HG03442 (cell line): ENCODE results near the gene PPP2R5E.
"Not testable (repeated sequence)": the region's sequence is repeated elsewhere in the genome, so short reads cannot be mapped to it uniquely, and the experiment has no call there.

ENCODE experiments used
- ATAC-seq: cut with Tn5 transposase; IDR thresholded peaks from one replicate; pipeline ENCODE4 v1.9.1; 2021; ENCODE audit warnings: mild to moderate bottlenecking, moderate library complexity; ENCODE audit not compliant: unreplicated experiment

PPP2R5E gene

GRCh38 chr14:63387711-63388110 lies 155.5 kb downstream of the PPP2R5E start:
- ATAC-seq, result no peak

- no peak for ATAC-seq
Observed at GRCh38 chr14:63383776-63384367, 159.3 kb downstream of the PPP2R5E start.

- ATAC-seq, result no peak
Observed at GRCh38 chr14:63378444-63378843, 164.7 kb downstream of the PPP2R5E start.

- ATAC-seq, result no peak
Observed at GRCh38 chr14:63375769-63376168, 167.4 kb downstream of the PPP2R5E start.

- not testable (repeated sequence) for ATAC-seq
Observed at GRCh38 chr14:63371613-63372012, 171.6 kb downstream of the PPP2R5E start.

- peak; percentile 57 for ATAC-seq
Observed at GRCh38 chr14:63371033-63371432, 172.1 kb downstream of the PPP2R5E start.

- no peak for ATAC-seq
Observed at GRCh38 chr14:63367742-63368364, 175.3 kb downstream of the PPP2R5E start.

GRCh38 chr14:63362389-63362819 lies 180.8 kb downstream of the PPP2R5E start:
- ATAC-seq, result no peak

GRCh38 chr14:63361790-63362189 lies 181.4 kb downstream of the PPP2R5E start:
- no peak for ATAC-seq

GRCh38 chr14:63357841-63358240 lies 185.3 kb downstream of the PPP2R5E start:
- no peak for ATAC-seq

GRCh38 chr14:63345826-63346225 lies 197.4 kb downstream of the PPP2R5E start:
- ATAC-seq, result no peak

- no peak for ATAC-seq
Observed at GRCh38 chr14:63344336-63344735, 198.8 kb downstream of the PPP2R5E start.

- no peak for ATAC-seq
Observed at GRCh38 chr14:63343878-63344277, 199.3 kb downstream of the PPP2R5E start.

- no peak for ATAC-seq
Observed at GRCh38 chr14:63342371-63342770, 200.8 kb downstream of the PPP2R5E start.

GRCh38 chr14:63328787-63329737 lies 214.1 kb downstream of the PPP2R5E start:
- no peak for ATAC-seq

GRCh38 chr14:63326840-63327239 lies 216.3 kb downstream of the PPP2R5E start:
- no peak for ATAC-seq

GRCh38 chr14:63322897-63323573 lies 220.1 kb downstream of the PPP2R5E start:
- no peak for ATAC-seq

- no peak for ATAC-seq
Observed at GRCh38 chr14:63322472-63322871, 220.7 kb downstream of the PPP2R5E start.
